HL-60 (cell line): ENCODE measurements around the gene DLGAP5.

ENCODE experiments used
- DNase-seq, 2 experiments: peaks; one replicate each; pipeline ENCODE4 v3.0.0-alpha.2; 2010 to 2020; ENCODE audit warnings: low read depth in 1 of 2, low spot score in 1 of 2
- H3K27ac ChIP-seq: fragments of 250-450 bp; sonication (Bioruptor Pico); replicated peaks from 2 replicates; pipeline ENCODE4 v1.5.1; 2020; ENCODE audit warnings: mild to moderate bottlenecking, moderate library complexity
- H3K27me3 ChIP-seq: fragments of 250-450 bp; sonication (Bioruptor Pico); 2 replicates; pipeline ENCODE4 v1.5.1; 2021; ENCODE audit warnings: mild to moderate bottlenecking, moderate library complexity; ENCODE audit not compliant: insufficient read depth, poor library complexity, severe bottlenecking
- H3K4me3 ChIP-seq: replicated peaks from 2 replicates; pipeline ENCODE4 v1.5.1; 2011; ENCODE audit warnings: mild to moderate bottlenecking, control low read depth, low read length; ENCODE audit not compliant: insufficient read depth
- CTCF ChIP-seq: IDR thresholded peaks from one replicate; pipeline ENCODE4 v1.5.1; 2011; ENCODE audit warnings: low read length, control low read depth, inconsistent platforms; ENCODE audit not compliant: insufficient read depth
- GABPA ChIP-seq: IDR thresholded peaks from 2 replicates; pipeline ENCODE4 v1.6.1; 2012; ENCODE audit warnings: low read depth
- POLR2AphosphoS5 ChIP-seq: IDR thresholded peaks from 2 replicates; pipeline ENCODE4 v1.6.1; 2012; ENCODE audit warnings: low read depth
- REST ChIP-seq: IDR thresholded peaks from 2 replicates; pipeline ENCODE4 v1.6.1; 2012; ENCODE audit warnings: low read depth; ENCODE audit not compliant: insufficient replicate concordance
- SPI1 ChIP-seq: IDR thresholded peaks from 2 replicates; pipeline ENCODE4 v1.6.1; 2012; ENCODE audit warnings: low read depth, mild to moderate bottlenecking, borderline replicate concordance

The DLGAP5 gene

GRCh38 chr14:55127460-55127951 lies 63.9 kb downstream of the DLGAP5 start:
- TF ChIP-seq GABPA (no peak), REST (no peak), CTCF (no peak), POLR2AphosphoS5 (no peak), SPI1 (no peak)
- H3K4me3 ChIP-seq = no peak overlapping the region
- no peak for DNase-seq
- H3K27ac ChIP-seq = no peak overlapping the region
- peaks cover 9% of the 10 kb centered on the region for H3K27me3 ChIP-seq

- TF ChIP-seq SPI1 (no peak), CTCF (no peak), POLR2AphosphoS5 (no peak), REST (no peak), GABPA (no peak)
- Histone ChIP-seq H3K27me3 (peaks cover 9% of the 10 kb centered on the region), H3K27ac (no peak overlapping the region), H3K4me3 (no peak overlapping the region)
- DNase-seq = peak in 1 of 2 experiments; percentile 43
Measured at GRCh38 chr14:55126932-55127459, 64.4 kb downstream of the DLGAP5 start.

- no peak for DNase-seq
- no peak for TF ChIP-seq REST
- TF ChIP-seq GABPA = no peak
- no peak for TF ChIP-seq SPI1
- no peak for TF ChIP-seq CTCF
- no peak for TF ChIP-seq POLR2AphosphoS5
- peaks cover 9% of the 10 kb centered on the region for H3K27me3 ChIP-seq
Measured at GRCh38 chr14:55126034-55126433, 65.4 kb downstream of the DLGAP5 start.

More at GRCh38 chr14:55126034-55126433, 65.4 kb downstream of the DLGAP5 start:
- no peak overlapping the region for H3K4me3 ChIP-seq
- H3K27ac ChIP-seq = peak overlapping the region; percentile 63; the same call in 1 of the 2 replicates
